GM18526 (cell line): ENCODE results near the gene DNAH2.

Source experiments
- POLR2A ChIP-seq: IDR thresholded peaks from 3 replicates; pipeline ENCODE4 v1.6.1; 2011; ENCODE audit not compliant: insufficient read length; ENCODE audit errors: extremely low read depth

Gene DNAH2

DNA sequence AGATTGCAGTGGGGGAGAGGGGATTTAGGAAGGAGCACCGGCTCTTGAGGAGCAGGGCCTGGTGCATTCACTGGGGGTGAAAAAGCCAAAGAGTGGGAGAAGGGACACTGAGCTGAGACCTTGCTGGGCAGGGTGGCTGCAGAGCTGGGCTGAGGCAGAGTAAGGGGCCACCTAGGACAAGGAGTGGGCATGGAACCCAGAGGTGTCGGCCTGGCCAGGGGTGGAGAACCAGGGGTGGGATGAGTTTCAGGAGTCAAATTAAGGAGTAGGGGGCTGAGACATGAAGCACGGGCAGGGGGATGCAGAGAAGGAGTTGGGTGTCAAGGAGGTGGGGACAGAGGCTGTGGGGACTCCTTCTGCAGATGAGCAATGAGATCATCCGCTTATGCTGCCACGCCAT, 20.1 kb downstream of the DNAH2 start:
- TF ChIP-seq POLR2A = no peak

- TF ChIP-seq POLR2A = no peak
Observed at GRCh38 chr17:7739746-7740145, 22.2 kb downstream of the DNAH2 start.

- TF ChIP-seq POLR2A = no peak
Observed at GRCh38 chr17:7740481-7741001, 23.0 kb downstream of the DNAH2 start.

DNA sequence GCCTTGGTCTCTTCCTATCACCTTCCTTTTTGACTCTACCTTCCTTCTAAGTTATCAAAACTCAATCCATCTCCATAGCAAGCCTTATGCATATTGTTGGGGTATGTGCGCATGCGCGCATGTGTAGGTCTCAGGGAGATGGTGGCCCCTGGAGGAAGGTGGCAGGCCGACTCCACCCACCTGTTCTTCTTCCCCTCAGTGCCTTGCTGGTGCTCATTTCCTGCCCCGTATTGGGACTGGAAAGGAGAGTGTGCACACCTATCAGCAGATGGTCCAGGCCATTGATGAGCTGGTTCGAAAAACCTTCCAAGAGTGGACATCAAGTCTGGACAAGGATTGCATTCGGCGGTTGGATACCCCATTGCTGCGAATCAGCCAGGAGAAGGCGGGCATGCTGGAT, 25.2 kb downstream of the DNAH2 start:
- TF ChIP-seq POLR2A = no peak

DNA sequence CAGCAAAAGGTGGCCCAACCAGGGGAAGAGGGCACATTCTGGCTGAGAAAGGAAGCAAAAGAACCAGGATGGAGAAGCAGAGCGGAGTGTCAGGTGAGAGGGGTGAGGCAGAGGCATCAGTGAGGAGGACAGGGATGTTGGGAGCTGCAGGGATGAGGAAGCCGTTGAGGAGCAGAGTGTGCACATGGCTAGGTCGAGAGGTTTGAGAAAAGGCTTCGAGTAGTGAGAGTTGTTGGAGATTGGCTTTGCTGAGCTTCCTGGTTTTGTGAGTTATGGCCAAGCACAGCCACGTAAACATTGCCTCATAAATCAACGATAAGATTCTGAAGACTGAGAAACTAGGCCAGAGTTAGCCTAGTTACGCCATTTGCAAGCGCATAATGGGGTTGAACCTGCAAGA, 26.9 kb downstream of the DNAH2 start:
- TF ChIP-seq POLR2A = no peak

GRCh38 chr17:7745748-7746470, 28.4 kb downstream of the DNAH2 start:
- TF ChIP-seq POLR2A = no peak

GRCh38 chr17:7747635-7748071, 30.1 kb downstream of the DNAH2 start:
- no peak for TF ChIP-seq POLR2A

DNA sequence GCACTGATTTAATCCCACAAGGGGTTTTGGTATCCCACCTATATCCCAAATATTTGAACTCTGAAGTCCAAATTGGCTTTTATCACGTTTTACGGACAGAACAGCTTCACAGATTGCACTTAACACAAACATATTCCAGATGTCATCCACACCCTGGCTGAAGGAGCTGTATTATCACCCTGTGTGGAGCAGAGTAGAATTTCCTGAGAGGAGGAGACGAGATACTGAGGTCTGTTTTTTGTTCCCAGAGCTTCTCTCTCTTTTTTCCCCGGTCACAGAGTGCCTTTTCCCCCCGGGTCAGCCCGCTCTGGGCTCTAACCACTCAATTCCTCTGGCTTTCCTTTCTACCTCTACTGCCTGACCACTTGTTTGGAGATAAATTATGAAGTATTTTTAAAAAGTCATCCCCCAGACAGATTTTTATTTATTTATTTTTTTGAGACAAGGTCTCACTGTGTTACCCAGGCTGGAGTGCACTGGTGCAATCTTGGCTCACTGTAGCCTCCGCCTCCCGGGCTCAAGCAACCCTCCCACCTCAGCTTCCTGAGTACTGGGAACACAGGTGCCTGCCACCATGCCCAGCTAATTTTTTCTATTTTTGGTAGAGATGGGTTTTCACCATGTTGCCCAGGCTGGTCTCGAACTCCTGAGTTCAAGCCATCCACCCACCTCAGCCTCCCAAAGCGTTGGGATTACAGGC, 30.7 kb downstream of the DNAH2 start:
- TF ChIP-seq POLR2A = no peak

- no peak for TF ChIP-seq POLR2A
Observed at GRCh38 chr17:7750321-7750821, 32.8 kb downstream of the DNAH2 start.

GRCh38 chr17:7754656-7755055, 37.1 kb downstream of the DNAH2 start:
- TF ChIP-seq POLR2A = no peak

DNA sequence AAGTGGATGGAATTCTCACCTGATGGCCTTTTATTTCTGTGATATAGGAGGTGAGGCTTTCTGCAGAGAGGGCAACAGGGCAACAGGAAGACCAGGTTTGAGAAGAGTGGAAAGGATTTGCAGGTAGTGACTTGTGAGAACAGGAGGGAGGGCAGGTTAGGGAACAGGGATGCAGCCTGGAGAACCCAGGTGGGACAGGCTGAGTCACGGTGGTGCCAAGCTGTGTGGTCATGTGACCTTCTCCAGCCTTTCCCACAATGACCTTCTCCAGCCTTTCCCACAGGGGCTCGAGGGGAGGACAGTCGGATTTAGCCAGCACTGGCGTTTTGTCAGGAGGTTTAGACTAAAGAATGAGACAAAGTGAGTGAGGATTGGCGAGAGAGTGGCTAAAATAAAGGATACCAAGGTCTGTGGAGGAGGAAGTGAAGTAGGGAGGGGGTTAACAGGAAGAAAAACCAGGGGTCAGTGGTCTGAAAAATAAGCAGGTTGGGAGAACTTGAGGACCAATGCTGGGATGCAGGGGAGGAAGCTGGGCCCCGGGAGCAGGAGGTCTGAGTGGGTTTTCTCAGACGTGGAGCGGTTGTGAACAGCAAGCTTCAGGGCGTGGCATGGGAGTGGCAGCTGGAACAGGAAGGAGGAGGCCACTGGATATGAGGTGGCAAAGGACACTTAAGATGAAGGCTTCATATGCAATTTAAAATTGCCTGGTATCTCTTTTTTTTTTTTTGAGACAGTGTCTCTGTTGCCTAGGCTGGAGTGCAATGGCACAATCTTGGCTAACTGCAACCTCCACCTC, 37.7 kb downstream of the DNAH2 start:
- TF ChIP-seq POLR2A = no peak

- TF ChIP-seq POLR2A = no peak
Observed at GRCh38 chr17:7756968-7757367, 39.4 kb downstream of the DNAH2 start.

DNA sequence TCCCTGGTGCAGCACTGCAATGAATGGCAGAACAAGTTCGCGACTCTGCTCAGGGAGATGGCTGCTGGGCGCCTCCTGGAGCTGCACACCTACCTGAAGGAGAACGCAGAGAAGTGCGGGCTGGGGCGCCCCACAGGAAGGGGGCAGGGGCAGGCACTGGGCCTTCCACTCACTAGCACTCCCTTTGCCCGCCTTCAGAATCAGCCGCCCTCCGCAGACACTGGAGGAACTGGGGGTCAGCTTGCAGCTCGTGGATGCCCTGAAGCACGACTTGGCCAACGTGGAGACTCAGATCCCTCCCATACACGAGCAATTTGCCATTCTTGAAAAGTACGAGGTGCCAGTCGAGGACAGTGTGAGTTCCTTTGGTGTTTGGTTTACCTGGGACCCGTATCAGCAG, 46.4 kb downstream of the DNAH2 start:
- no peak for TF ChIP-seq POLR2A

- no peak for TF ChIP-seq POLR2A
Observed at GRCh38 chr17:7767004-7767403, 49.5 kb downstream of the DNAH2 start.

DNA sequence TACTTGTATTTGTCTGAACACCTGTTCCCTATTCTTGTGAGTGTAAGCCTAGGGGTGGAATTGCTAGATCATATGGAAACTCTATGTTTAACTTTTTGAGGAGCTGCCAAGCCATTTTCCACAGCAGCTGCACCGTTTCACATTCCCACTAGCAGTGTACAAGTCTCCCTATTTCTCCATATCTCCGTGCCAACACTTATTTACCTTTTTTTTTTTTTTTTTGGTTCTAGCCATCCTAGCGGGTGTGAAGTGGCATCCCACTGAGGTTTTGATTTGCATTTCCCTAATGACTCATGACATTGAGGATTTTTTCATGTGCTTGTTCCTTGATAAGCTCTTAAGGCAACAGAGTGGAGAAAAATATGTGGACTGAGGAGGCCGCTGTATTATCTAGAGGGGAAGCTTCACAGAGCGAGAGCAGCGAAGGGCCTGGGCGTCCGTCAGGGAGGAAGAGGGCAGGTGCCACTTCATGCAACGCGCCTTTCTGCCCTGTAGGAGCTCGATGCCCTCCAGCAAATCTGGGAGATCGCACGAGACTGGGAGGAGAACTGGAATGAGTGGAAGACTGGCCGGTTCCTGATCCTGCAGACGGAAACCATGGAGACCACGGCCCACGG, 50.0 kb downstream of the DNAH2 start:
- no peak for TF ChIP-seq POLR2A

DNA sequence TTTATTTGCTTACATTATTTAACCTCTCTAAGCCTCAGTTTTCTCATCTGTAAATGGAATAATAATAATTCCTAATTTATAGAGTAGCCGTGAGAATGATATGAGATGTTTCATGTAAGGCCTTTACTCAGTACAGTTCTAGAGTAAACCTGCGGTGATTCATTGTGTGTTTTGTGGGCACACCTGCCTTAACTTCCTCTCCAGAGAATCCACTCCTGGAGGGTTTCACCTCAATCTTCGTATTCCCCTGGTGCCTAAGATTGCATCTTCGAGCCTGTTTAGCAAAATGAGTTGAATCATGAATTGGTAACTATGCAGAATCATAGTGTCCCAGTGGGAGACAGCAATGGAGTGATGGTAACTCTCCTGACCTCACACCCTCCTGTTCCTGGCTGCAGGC, 52.3 kb downstream of the DNAH2 start:
- TF ChIP-seq POLR2A = no peak

DNA sequence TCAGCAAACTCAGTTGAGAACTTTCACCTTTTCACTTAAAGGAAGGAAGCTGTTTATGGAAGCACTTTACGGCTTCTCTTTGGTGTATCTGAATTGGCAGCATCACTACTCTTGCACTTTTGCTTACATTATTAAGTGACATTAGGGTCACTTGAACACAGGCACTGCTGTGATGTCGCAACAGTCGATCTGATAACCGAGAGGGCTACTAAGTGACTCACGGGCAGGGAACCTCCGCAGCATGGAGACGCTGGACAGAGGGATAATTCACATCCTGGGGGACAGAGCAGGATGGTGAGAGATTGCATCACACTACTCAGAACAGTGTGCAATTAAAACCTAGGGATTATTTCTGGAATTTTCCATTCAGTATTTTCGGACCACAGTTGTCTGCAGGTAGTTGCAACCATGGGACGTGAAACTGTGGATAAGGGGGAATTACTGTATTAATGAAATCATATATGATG, 56.5 kb downstream of the DNAH2 start:
- TF ChIP-seq POLR2A = no peak
